ENCODE measurements around the gene CPLANE2. TPM values are rescaled to one million over a fixed set of nuclear protein-coding genes. Genes with fewer than 3 reads are reported as not detected.
"Not testable (repeated sequence)": the region's sequence is repeated elsewhere in the genome, so short reads cannot be mapped to it uniquely, and the experiment has no call there.

Gene CPLANE2
- total RNA-seq, 1 donor from 2014 or later = 9.7 TPM

- H3K36me3 ChIP-seq = no peaks in the 10 kb centered on the region
- peak overlapping the region; percentile 60 for H3K4me3 ChIP-seq
- H3K27me3 ChIP-seq (ENCODE audit: low read depth) = peaks cover 28% of the 10 kb centered on the region
- H3K9me3 ChIP-seq (replicated peaks) = no peaks in the 10 kb centered on the region
- TF ChIP-seq CTCF (IDR thresholded peaks at IDR 0.05; ENCODE audit: borderline replicate concordance) = no peak
- peak overlapping the region; percentile 23 for H3K27ac ChIP-seq (replicated peaks)
- H3K4me1 ChIP-seq = peaks cover 10% of the 10 kb centered on the region
- intact Hi-C loops (cut with micrococcal nuclease) = no loop called here
- no peak for DNase-seq
Observed at GRCh38 chr1:16226129-16226489, 10.9 kb downstream of the CPLANE2 start.

GRCh38 chr1:16224472-16224871 lies 12.5 kb downstream of the CPLANE2 start:
- Histone ChIP-seq H3K36me3 (no peaks in the 10 kb centered on the region), H3K4me1 (peaks cover 10% of the 10 kb centered on the region), H3K27ac (replicated peaks) (no peak overlapping the region), H3K27me3 (ENCODE audit: low read depth) (peaks cover 28% of the 10 kb centered on the region), H3K9me3 (replicated peaks) (no peaks in the 10 kb centered on the region), H3K4me3 (no peak overlapping the region)
- no peak for TF ChIP-seq CTCF (IDR thresholded peaks at IDR 0.05; ENCODE audit: borderline replicate concordance)
- intact Hi-C loops (cut with micrococcal nuclease) = no loop called here
- DNase-seq = no peak

- intact Hi-C loops (cut with micrococcal nuclease); DNase-seq; H3K27ac ChIP-seq (replicated peaks): not testable (repeated sequence)
Observed at GRCh38 chr1:16222716-16223115, 14.3 kb downstream of the CPLANE2 start.

GRCh38 chr1:16221499-16221898 lies 15.5 kb downstream of the CPLANE2 start:
- no peak for DNase-seq
- Histone ChIP-seq H3K27ac (replicated peaks) (no peak overlapping the region), H3K27me3 (ENCODE audit: low read depth) (peaks cover 8% of the 10 kb centered on the region), H3K4me3 (no peak overlapping the region), H3K9me3 (replicated peaks) (no peaks in the 10 kb centered on the region), H3K36me3 (no peaks in the 10 kb centered on the region), H3K4me1 (peaks cover 18% of the 10 kb centered on the region)
- no peak for TF ChIP-seq CTCF (IDR thresholded peaks at IDR 0.05; ENCODE audit: borderline replicate concordance)
- intact Hi-C loops (cut with micrococcal nuclease) = no loop called here

More at GRCh38 chr1:16222716-16223115, 14.3 kb downstream of the CPLANE2 start:
- H3K4me1 ChIP-seq = peaks cover 16% of the 10 kb centered on the region
- not testable (repeated sequence) for H3K9me3 ChIP-seq (replicated peaks); H3K36me3 ChIP-seq; H3K4me3 ChIP-seq
- peaks cover 20% of the 10 kb centered on the region for H3K27me3 ChIP-seq (ENCODE audit: low read depth)

- H3K27me3 ChIP-seq (ENCODE audit: low read depth) = no peaks in the 10 kb centered on the region
- no peak overlapping the region for H3K4me3 ChIP-seq
- H3K36me3 ChIP-seq = no peaks in the 10 kb centered on the region
- TF ChIP-seq CTCF (IDR thresholded peaks at IDR 0.05; ENCODE audit: borderline replicate concordance) = no peak
- no peak overlapping the region for H3K27ac ChIP-seq (replicated peaks)
- intact Hi-C loops (cut with micrococcal nuclease) = no loop called here
- DNase-seq = no peak
- no peaks in the 10 kb centered on the region for H3K9me3 ChIP-seq (replicated peaks)
- H3K4me1 ChIP-seq = peaks cover 23% of the 10 kb centered on the region
Observed at GRCh38 chr1:16219968-16220500, 16.9 kb downstream of the CPLANE2 start.

- Histone ChIP-seq H3K27ac (replicated peaks) (no peak overlapping the region), H3K36me3 (no peaks in the 10 kb centered on the region), H3K4me3 (no peak overlapping the region), H3K9me3 (replicated peaks) (no peaks in the 10 kb centered on the region), H3K27me3 (ENCODE audit: low read depth) (no peaks in the 10 kb centered on the region), H3K4me1 (peaks cover 23% of the 10 kb centered on the region)
- DNase-seq = no peak
- TF ChIP-seq CTCF (IDR thresholded peaks at IDR 0.05; ENCODE audit: borderline replicate concordance) = no peak
- intact Hi-C loops (cut with micrococcal nuclease) = no loop called here
Observed at GRCh38 chr1:16218674-16219071, 18.3 kb downstream of the CPLANE2 start.
